AG10803 (cell line): Measurements from ENCODE around the gene MYADML2.
A peak's percentile ranks its signal among the peaks of the same experiment; 100 is the strongest.

Source experiments
- DNase-seq: peaks from one replicate; pipeline ENCODE4 v3.0.0; 2010; ENCODE audit warnings: low read depth
- H3K4me3 ChIP-seq: 2 replicates; pipeline ENCODE4 v1.5.1; 2011; ENCODE audit warnings: mild to moderate bottlenecking, low read length, control low read depth
- TF ChIP-seq, protein P1 (sequence below): conservative IDR thresholded peaks from 2 replicates; pipeline ENCODE4 v1.5.1; 2011; ENCODE audit warnings: mild to moderate bottlenecking, low read length, control low read depth, inconsistent platforms

Gene MYADML2

DNA sequence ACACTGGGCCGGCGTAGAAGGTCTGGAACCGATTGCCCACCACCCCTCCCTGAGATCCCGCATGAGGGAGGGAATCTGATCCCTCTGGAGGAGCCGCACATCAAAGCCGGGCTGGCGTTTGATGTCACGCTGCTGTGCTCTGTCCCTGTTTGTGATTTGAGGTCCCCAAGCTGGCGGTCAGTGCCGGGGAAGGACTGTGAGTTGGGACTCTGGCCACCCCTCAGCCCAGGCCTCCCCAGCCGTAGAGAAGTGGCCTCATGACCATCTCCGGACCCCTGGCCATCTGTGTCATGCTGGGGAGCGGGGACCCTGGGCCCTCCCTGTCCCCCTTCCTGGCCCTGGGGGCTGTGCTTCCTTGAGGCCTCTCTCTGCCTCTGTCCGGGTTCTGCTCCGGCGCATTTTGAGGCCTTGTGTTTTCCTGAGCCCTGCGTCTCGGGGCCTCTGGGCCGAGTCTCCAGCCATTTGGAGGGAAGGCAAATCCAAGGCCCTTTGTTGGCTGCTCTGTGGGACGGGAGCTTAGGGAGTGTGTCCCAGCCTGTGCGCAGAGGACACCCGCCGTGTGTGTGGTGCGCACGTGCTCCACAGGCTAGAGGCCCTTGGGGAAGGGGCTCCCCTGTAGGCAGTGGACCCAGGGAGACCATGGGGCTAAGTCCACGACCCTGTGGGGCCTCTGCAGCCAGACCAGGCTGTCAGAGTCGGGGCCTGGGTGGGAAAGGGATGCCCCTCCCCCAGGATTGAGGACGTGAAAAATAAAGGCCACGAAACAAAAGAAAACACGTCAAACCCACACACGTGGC lies 45.5 kb upstream of the MYADML2 start:
- TF ChIP-seq, protein P1, sequence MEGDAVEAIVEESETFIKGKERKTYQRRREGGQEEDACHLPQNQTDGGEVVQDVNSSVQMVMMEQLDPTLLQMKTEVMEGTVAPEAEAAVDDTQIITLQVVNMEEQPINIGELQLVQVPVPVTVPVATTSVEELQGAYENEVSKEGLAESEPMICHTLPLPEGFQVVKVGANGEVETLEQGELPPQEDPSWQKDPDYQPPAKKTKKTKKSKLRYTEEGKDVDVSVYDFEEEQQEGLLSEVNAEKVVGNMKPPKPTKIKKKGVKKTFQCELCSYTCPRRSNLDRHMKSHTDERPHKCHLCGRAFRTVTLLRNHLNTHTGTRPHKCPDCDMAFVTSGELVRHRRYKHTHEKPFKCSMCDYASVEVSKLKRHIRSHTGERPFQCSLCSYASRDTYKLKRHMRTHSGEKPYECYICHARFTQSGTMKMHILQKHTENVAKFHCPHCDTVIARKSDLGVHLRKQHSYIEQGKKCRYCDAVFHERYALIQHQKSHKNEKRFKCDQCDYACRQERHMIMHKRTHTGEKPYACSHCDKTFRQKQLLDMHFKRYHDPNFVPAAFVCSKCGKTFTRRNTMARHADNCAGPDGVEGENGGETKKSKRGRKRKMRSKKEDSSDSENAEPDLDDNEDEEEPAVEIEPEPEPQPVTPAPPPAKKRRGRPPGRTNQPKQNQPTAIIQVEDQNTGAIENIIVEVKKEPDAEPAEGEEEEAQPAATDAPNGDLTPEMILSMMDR = no peak
- no peak overlapping the region; the same call in 1 of the 2 replicates for H3K4me3 ChIP-seq
- no peak for DNase-seq

DNA sequence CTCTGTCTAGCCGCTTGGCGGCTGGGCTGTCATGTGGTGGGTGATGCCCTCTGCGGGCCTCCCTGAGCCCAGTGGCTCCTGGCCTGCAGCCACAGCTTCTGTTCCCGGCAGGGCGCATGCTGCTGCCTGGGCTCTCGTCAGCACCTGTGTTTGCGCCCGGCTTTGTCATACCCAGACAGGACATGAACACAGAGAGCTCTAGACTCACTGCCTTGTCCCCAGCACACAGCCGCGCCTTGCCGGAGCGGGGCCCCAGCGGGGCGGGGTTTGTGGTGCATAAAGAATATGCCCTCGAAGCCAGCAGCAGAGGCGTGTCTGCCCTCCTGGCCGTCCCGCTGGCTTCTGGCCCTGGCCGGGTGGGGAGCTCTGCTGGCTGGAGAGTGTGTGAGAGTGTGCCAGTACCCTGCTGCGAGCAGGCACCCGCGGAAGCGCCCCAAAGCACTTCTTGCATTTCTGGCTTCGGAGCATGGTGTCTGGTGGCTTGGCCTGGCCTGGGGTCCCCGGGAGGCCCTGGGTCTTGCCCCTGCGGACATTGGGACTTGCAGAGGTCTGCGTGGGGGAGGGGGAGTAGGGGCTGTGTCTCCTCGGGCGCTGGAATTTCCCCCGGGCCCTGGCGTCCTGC lies 44.8 kb upstream of the MYADML2 start:
- H3K4me3 ChIP-seq = peak overlapping the region; percentile 15; the same call in 1 of the 2 replicates
- TF ChIP-seq, protein P1 = no peak
- DNase-seq = peak; percentile 72

DNA sequence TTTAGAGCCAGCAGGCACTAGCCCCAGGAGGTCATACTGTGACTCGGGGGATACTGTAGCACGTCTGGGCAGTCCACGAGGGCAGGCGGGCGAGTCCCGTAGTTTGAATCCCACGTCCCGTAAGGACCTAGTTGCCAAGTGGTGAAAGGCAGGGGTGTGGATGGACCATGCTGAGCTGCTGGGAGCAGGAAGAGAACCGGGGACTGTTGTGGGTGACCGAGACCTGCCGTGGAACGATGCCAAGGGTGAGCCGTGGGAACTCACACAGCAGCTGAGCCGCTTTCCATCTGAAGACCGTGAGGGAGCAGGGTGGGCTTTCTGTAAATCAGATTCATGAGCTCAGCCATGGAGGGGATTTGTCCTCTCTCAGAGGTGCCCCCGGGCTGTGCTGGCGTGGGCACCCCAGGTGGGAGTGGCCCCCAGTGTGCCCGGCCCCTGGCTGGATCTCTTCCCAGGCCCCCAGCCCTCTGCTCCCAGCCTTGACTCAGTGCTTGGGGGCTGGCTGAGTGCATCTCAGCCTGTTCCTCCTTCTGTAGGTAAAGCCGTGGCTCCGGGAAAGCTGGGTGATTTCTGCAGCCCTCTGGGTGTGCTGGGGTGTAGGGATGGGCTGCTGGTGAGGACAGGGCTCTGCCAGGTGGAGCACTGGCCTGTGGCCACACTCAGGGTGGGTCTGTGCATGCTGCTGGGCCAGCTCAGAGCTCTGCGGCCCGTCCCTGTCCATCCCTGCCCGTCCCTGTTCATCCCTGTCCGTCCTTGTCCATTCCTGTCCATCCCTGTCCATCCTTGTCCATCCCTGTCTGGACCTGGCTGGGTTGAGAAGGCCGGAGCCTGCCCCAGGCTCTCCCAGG lies 44.0 kb upstream of the MYADML2 start:
- H3K4me3 ChIP-seq = no peak overlapping the region
- TF ChIP-seq, protein P1 = no peak
- DNase-seq = no peak

DNA sequence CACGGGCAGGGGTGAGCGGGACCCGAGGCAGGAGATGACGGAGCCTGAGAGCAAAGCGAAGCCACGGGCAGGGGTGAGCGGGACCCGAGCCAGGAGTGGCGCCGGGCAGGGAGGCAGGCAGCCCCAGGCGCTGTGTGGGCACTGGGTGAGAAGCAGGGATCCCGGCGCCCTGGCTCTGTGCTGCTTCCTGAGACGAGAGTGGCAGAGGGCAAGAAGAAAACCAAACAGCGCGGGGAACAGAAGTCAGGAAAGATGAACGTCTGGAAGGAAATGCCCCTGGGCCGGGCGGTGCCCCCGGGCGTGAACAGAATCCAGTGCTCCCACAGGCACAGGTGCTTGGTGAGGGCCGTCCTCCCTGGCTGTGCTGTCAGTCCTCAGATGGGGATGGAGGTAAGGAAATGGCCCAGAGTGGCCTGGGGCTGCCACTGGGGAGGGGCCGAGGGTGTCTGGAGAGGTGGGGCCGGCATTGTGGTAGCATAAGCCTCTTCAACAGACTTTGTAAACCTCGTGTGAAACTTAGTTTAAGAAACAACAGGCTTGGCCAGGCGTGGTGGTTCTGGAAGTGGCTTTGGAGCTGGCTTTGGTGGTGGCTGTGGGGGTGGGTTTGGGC lies 40.2 kb upstream of the MYADML2 start:
- DNase-seq = no peak
- TF ChIP-seq, protein P1 = no peak
- no peak overlapping the region for H3K4me3 ChIP-seq

DNA sequence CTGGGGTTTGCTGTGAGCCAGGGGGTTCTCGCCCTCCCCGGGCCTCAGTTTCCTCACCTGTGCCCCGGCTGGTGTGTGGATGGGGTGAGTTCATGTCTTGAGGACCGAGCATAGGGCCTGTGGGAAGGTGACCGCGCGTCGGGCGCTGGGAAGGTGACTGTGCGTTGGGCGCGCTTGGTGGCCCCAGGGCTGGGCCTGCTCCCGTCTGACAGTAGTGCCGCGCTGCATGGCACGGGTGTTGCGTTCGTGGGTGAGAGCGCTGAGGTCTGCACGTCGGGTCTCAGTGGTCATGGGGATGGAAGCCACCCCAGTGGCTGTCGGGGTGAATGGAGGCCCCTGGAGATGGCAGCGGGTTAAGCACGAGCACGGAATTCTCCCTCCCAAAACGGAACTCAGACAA lies 39.6 kb upstream of the MYADML2 start:
- H3K4me3 ChIP-seq = no peak overlapping the region
- TF ChIP-seq, protein P1 = no peak
- no peak for DNase-seq

DNA sequence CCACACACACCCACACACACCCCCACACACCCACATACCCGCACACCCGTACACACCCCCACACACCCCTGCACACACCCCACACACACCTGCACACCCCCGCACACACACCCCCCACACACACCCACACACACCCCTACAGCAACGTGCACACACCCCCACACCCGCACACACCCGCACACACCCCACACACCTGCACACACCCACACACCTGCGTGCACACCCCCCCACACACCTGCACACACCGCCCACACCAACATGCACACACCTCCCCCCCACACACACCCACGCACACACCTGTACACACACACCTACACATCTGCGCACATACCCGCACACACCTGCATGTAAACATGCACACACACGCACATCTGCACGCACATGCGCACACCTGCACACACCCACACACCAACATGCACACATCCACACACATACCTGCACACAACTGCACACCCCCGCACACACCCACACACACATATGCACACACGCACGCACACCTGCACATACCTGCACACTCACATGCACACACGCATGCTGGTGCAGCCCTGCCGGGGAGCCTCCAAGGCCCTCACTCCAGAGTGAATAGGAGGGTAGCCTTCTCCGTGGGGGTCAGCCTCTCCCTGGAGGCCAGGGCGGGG lies 37.9 kb upstream of the MYADML2 start:
- TF ChIP-seq, protein P1 = no peak
- H3K4me3 ChIP-seq = no peak overlapping the region
- no peak for DNase-seq
